SK-N-SH treated with all-trans-retinoic acid at 6 μM for 48 hours (cell line): ENCODE results near the gene GALNTL6.

Source experiments
- ATAC-seq: fragments of 200-7000 bp; cut with Tn5 transposase; 3 replicates; pipeline ENCODE4 v1.9.1; 2020; ENCODE audit warnings: mild to moderate bottlenecking, moderate library complexity
- BACH2 ChIP-seq: fragments of 250-450 bp; sonication (Bioruptor Pico); IDR thresholded peaks from 2 replicates; pipeline ENCODE4 v1.9.0; 2021; ENCODE audit warnings: mild to moderate bottlenecking, borderline replicate concordance
- CREB5 ChIP-seq: fragments of 250-450 bp; sonication (Bioruptor Pico); IDR thresholded peaks from 2 replicates; pipeline ENCODE4 v1.5.1; 2020; ENCODE audit warnings: low read depth, mild to moderate bottlenecking, moderate library complexity
- CSDC2 ChIP-seq: fragments of 250-450 bp; sonication (Bioruptor Pico); IDR thresholded peaks from 2 replicates; pipeline ENCODE4 v1.5.0; 2020; ENCODE audit warnings: mild to moderate bottlenecking, moderate library complexity
- ESRRG ChIP-seq: fragments of 250-450 bp; sonication (Bioruptor Pico); IDR thresholded peaks from 2 replicates; pipeline ENCODE4 v1.6.1; 2021; ENCODE audit warnings: mild to moderate bottlenecking
- GLIS3 ChIP-seq: fragments of 250-450 bp; sonication (Bioruptor Pico); IDR thresholded peaks from 2 replicates; pipeline ENCODE4 v1.5.0; 2020; ENCODE audit warnings: mild to moderate bottlenecking, moderate library complexity
- ISL1 ChIP-seq: fragments of 250-450 bp; sonication (Bioruptor Pico); IDR thresholded peaks from 2 replicates; pipeline ENCODE4 v2.1.2; 2022; ENCODE audit warnings: mild to moderate bottlenecking, moderate library complexity
- OSR1 ChIP-seq: fragments of 250-450 bp; sonication (Bioruptor Pico); IDR thresholded peaks from 2 replicates; pipeline ENCODE4 v1.8.0; 2022; ENCODE audit warnings: moderate library complexity, mild to moderate bottlenecking, inconsistent platforms
- PATZ1 ChIP-seq: fragments of 250-450 bp; sonication (Bioruptor Pico); IDR thresholded peaks from 2 replicates; pipeline ENCODE4 v1.8.0; 2020; ENCODE audit warnings: mild to moderate bottlenecking, moderate library complexity, borderline replicate concordance
- POU6F1 ChIP-seq: fragments of 250-450 bp; sonication (Bioruptor Pico); IDR thresholded peaks from 2 replicates; pipeline ENCODE4 v1.8.0; 2021; ENCODE audit warnings: low read depth, mild to moderate bottlenecking, moderate library complexity, borderline replicate concordance
- PPARA ChIP-seq: fragments of 250-450 bp; sonication (Bioruptor Pico); IDR thresholded peaks from 2 replicates; pipeline ENCODE4 v1.5.0; 2020; ENCODE audit warnings: mild to moderate bottlenecking, borderline replicate concordance
- RARB ChIP-seq: fragments of 250-450 bp; sonication (Bioruptor Pico); IDR thresholded peaks from 2 replicates; pipeline ENCODE4 v1.8.0; 2021; ENCODE audit warnings: mild to moderate bottlenecking, moderate library complexity
- SNAI2 ChIP-seq: fragments of 250-450 bp; sonication (Bioruptor Pico); IDR thresholded peaks from 2 replicates; pipeline ENCODE4 v1.5.0; 2020; ENCODE audit warnings: mild to moderate bottlenecking, moderate library complexity
- TCF4 ChIP-seq: fragments of 250-450 bp; sonication (Bioruptor Pico); IDR thresholded peaks from 2 replicates; pipeline ENCODE4 v1.8.0; 2021; ENCODE audit warnings: mild to moderate bottlenecking, moderate library complexity, borderline replicate concordance
- TOX ChIP-seq: fragments of 250-450 bp; sonication (Bioruptor Pico); IDR thresholded peaks from 2 replicates; pipeline ENCODE4 v1.8.0; 2021; ENCODE audit warnings: mild to moderate bottlenecking, moderate library complexity, borderline replicate concordance
- TSHZ2 ChIP-seq: fragments of 250-450 bp; sonication (Bioruptor Pico); IDR thresholded peaks from 2 replicates; pipeline ENCODE4 v1.5.0; 2020; ENCODE audit warnings: mild to moderate bottlenecking, moderate library complexity
- ZC3H10 ChIP-seq: fragments of 250-450 bp; sonication (Bioruptor Pico); IDR thresholded peaks from 2 replicates; pipeline ENCODE4 v1.5.1; 2021; ENCODE audit warnings: mild to moderate bottlenecking, moderate library complexity
- ZFP3 ChIP-seq: fragments of 250-450 bp; sonication (Bioruptor Pico); IDR thresholded peaks from 2 replicates; pipeline ENCODE4 v1.5.0; 2020; ENCODE audit warnings: mild to moderate bottlenecking, moderate library complexity
- ZNF565 ChIP-seq: fragments of 450-650 bp; formaldehyde crosslinking; conservative IDR thresholded peaks from 2 replicates; pipeline ENCODE4 v1.5.0; 2020; ENCODE audit warnings: low read depth, mild to moderate bottlenecking, moderate library complexity
- ZNF70 ChIP-seq: fragments of 450-650 bp; formaldehyde crosslinking; IDR thresholded peaks from 2 replicates; pipeline ENCODE4 v1.5.0; 2020; ENCODE audit warnings: mild to moderate bottlenecking, moderate library complexity
- ZNF8 ChIP-seq: fragments of 450-650 bp; formaldehyde crosslinking; IDR thresholded peaks from 2 replicates; pipeline ENCODE4 v1.5.0; 2020; ENCODE audit warnings: mild to moderate bottlenecking, moderate library complexity

Gene GALNTL6

GRCh38 chr4:172751550-172751949, 938.3 kb downstream of the GALNTL6 start:
- TF ChIP-seq POU6F1 (CRISPR knock-in tag) (no peak), BACH2 (CRISPR knock-in tag) (no peak), ZC3H10 (no peak)
- ATAC-seq = no peak

- ATAC-seq = no peak
Measured at GRCh38 chr4:172758586-172759340, 945.6 kb downstream of the GALNTL6 start.

GRCh38 chr4:172760512-172760911, 947.3 kb downstream of the GALNTL6 start:
- no peak for ATAC-seq
- TF ChIP-seq TCF4 = no peak
- TF ChIP-seq PPARA = no peak
- no peak for TF ChIP-seq CREB5
- no peak for TF ChIP-seq RARB (CRISPR knock-in tag)
- TF ChIP-seq TOX (CRISPR knock-in tag) = no peak

More at GRCh38 chr4:172758586-172759340, 945.6 kb downstream of the GALNTL6 start:
- TF ChIP-seq POU6F1 (CRISPR knock-in tag) (no peak), GLIS3 (no peak), SNAI2 (CRISPR knock-in tag) (no peak), ZNF70 (CRISPR knock-in tag) (no peak), RARB (CRISPR knock-in tag) (no peak)
- TF ChIP-seq, all 23 proteins: peak for 0

- TF ChIP-seq ZNF70 (CRISPR knock-in tag) = no peak
- no peak for TF ChIP-seq GLIS3
- TF ChIP-seq RARB (CRISPR knock-in tag) = no peak
- no peak for TF ChIP-seq POU6F1 (CRISPR knock-in tag)
- no peak for TF ChIP-seq ZC3H10
- no peak for TF ChIP-seq SNAI2 (CRISPR knock-in tag)
- TF ChIP-seq OSR1 (CRISPR knock-in tag) = no peak
- TF ChIP-seq TSHZ2 (CRISPR knock-in tag) = no peak
- TF ChIP-seq PPARA = no peak
- no peak for TF ChIP-seq PATZ1 (CRISPR knock-in tag)
- TF ChIP-seq ZNF565 (CRISPR knock-in tag) = no peak
- TF ChIP-seq ZFP3 = no peak
- no peak for TF ChIP-seq ZNF8 (CRISPR knock-in tag)
- TF ChIP-seq ESRRG = no peak
- TF ChIP-seq ISL1 (CRISPR knock-in tag) = no peak
- no peak for TF ChIP-seq CSDC2 (CRISPR knock-in tag)
- TF ChIP-seq BACH2 (CRISPR knock-in tag) = no peak
- TF ChIP-seq TOX (CRISPR knock-in tag) = no peak
- ATAC-seq = no peak
Measured at GRCh38 chr4:172762895-172763294, 949.7 kb downstream of the GALNTL6 start.
